ENCODE measurements around the gene HDGF. TPM values are rescaled to one million over a fixed set of nuclear protein-coding genes. Genes with fewer than 3 reads are reported as not detected.

The HDGF gene
- total and polyA plus RNA-seq, 2 experiments from 2014 or later: 153 to 192 TPM

DNA sequence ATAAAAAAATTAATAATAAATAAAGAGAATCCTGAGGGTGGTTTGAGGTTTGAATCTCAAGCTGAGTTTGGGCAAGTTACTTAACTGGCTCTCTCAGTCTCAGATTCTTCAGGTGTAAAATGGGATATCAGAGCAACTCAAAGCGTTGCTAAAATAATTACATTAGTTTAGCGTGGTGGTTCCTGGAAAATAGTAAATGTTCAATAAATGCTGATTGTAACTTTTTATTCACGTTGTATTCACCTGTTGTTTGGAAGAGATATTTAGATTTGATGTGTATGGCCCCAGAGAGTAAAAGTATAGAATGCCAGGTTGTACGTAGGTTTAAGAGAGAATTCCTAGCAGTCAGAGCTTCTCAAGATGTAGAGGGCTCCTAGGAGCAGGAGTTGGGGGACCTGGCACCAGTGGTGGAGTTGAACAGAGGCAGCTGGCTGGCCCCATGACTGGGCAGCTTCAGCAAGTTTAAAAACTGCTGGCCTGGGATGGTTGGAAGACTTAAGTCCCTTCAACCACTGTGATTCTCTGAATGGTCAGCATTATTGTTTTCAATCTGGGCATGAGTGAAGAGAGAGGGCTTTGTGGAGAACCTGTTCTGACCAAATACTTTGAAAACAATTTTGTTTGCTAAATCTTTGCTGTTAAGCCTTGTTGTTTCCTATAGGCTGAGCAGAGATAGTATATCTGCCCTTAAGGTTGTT, 38.3 kb upstream of the HDGF start:
- Histone ChIP-seq H3K4me1 (ENCODE audit: insufficient read depth) (no peaks in the 10 kb centered on the region), H3K27me3 (no peaks in the 10 kb centered on the region), H3K27ac (no peak overlapping the region), H2AFZ (no peak overlapping the region), H3K4me3 (no peak overlapping the region), H3K9me3 (ENCODE audit: low read depth) (no peaks in the 10 kb centered on the region), H3K36me3 (replicated peaks; ENCODE audit: insufficient read depth, low read depth) (peaks cover 5% of the 10 kb centered on the region), H3K4me2 (no peak overlapping the region), H4K20me1 (ENCODE audit: insufficient read depth, poor library complexity, severe bottlenecking) (peaks cover 34% of the 10 kb centered on the region), H3K9me2 (replicated peaks; ENCODE audit: insufficient read depth) (no peaks in the 10 kb centered on the region), H3K79me2 (peaks cover 47% of the 10 kb centered on the region)
- TF ChIP-seq, protein P1, sequence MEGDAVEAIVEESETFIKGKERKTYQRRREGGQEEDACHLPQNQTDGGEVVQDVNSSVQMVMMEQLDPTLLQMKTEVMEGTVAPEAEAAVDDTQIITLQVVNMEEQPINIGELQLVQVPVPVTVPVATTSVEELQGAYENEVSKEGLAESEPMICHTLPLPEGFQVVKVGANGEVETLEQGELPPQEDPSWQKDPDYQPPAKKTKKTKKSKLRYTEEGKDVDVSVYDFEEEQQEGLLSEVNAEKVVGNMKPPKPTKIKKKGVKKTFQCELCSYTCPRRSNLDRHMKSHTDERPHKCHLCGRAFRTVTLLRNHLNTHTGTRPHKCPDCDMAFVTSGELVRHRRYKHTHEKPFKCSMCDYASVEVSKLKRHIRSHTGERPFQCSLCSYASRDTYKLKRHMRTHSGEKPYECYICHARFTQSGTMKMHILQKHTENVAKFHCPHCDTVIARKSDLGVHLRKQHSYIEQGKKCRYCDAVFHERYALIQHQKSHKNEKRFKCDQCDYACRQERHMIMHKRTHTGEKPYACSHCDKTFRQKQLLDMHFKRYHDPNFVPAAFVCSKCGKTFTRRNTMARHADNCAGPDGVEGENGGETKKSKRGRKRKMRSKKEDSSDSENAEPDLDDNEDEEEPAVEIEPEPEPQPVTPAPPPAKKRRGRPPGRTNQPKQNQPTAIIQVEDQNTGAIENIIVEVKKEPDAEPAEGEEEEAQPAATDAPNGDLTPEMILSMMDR (IDR thresholded peaks at IDR 0.05; ENCODE audit: poor library complexity): no peak
- TF ChIP-seq EZH2 (IDR thresholded peaks at IDR 0.05; ENCODE audit: borderline replicate concordance) (no peak), EZH2phosphoT487 (IDR thresholded peaks at IDR 0.05; ENCODE audit: low read depth, severe bottlenecking, unreplicated experiment) (no peak)
- no peak for DNase-seq (ENCODE audit: low spot score)
- WGBS (ENCODE audit: low lambda C conversion rate, missing lambda C conversion rate): 88% methylated on average over 4 of the region's 4 CpGs

DNA sequence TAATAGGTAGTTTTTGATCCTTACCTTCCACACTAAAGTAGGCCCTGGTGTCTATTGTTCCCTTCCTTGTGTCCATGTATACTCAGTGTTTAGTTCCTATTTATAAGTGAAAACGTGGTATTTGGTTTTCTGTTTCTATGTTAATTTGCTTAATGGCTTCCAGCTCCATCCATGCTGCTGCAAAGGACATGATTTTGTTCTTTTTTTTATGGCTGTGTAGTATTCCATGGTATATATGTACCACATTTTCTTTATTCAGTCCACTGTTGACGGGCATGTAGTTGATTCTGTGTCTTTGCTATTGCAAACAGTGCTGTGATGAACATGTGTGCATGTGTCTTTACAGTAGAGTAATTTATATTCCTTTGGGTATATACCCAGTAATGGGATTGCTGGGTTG, 36.7 kb upstream of the HDGF start:
- Histone ChIP-seq H3K4me2 (no peak overlapping the region), H3K4me3 (no peak overlapping the region), H2AFZ (no peak overlapping the region), H3K27me3 (no peaks in the 10 kb centered on the region), H3K4me1 (ENCODE audit: insufficient read depth) (no peaks in the 10 kb centered on the region), H3K9me3 (ENCODE audit: low read depth) (no peaks in the 10 kb centered on the region), H3K27ac (no peak overlapping the region), H3K79me2 (peaks cover 61% of the 10 kb centered on the region), H4K20me1 (ENCODE audit: insufficient read depth, poor library complexity, severe bottlenecking) (peaks cover 40% of the 10 kb centered on the region), H3K9me2 (replicated peaks; ENCODE audit: insufficient read depth) (no peaks in the 10 kb centered on the region), H3K36me3 (replicated peaks; ENCODE audit: insufficient read depth, low read depth) (peaks cover 5% of the 10 kb centered on the region)
- TF ChIP-seq EZH2phosphoT487 (IDR thresholded peaks at IDR 0.05; ENCODE audit: low read depth, severe bottlenecking, unreplicated experiment): no peak
- TF ChIP-seq EZH2 (IDR thresholded peaks at IDR 0.05; ENCODE audit: borderline replicate concordance): no peak
- TF ChIP-seq, protein P1 (IDR thresholded peaks at IDR 0.05; ENCODE audit: poor library complexity): no peak
- 95% methylated on average over 2 of the region's 2 CpGs for WGBS (ENCODE audit: low lambda C conversion rate, missing lambda C conversion rate)
- no peak for DNase-seq (ENCODE audit: low spot score)

DNA sequence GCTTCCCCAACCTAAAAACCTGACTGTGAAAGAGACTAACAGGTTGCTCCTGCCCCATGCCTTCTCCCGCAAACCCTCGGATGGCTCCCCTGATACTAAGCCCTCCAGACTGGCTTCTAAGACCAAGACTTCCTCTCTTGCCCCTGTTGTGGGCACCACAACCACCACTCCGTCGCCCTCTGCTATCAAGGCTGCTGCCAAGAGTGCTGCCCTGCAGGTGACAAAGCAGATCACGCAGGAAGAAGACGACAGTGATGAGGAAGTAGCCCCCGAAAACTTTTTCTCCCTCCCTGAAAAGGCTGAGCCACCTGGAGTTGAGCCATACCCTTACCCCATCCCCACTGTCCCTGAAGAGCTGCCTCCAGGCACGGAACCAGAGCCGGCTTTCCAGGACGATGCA, 35.2 kb upstream of the HDGF start:
- Histone ChIP-seq H3K4me3 (no peak overlapping the region), H4K20me1 (ENCODE audit: insufficient read depth, poor library complexity, severe bottlenecking) (peaks cover 50% of the 10 kb centered on the region), H3K27ac (no peak overlapping the region), H3K79me2 (peaks cover 76% of the 10 kb centered on the region), H3K4me1 (ENCODE audit: insufficient read depth) (no peaks in the 10 kb centered on the region), H3K36me3 (replicated peaks; ENCODE audit: insufficient read depth, low read depth) (peaks cover 6% of the 10 kb centered on the region), H3K9me2 (replicated peaks; ENCODE audit: insufficient read depth) (no peaks in the 10 kb centered on the region), H3K27me3 (no peaks in the 10 kb centered on the region), H3K4me2 (no peak overlapping the region), H3K9me3 (ENCODE audit: low read depth) (no peaks in the 10 kb centered on the region), H2AFZ (no peak overlapping the region)
- 98% methylated on average over 10 of the region's 10 CpGs for WGBS (ENCODE audit: low lambda C conversion rate, missing lambda C conversion rate)
- DNase-seq (ENCODE audit: low spot score): no peak
- TF ChIP-seq, protein P1 (IDR thresholded peaks at IDR 0.05; ENCODE audit: poor library complexity): no peak

All from hepatocyte (in vitro differentiated cells).